Panc1 (cell line): ENCODE results near the gene GNB1.

Experiments
- CTCF ChIP-seq: fragments of 450-650 bp; IDR thresholded peaks from 2 replicates; pipeline ENCODE4 v1.5.1; 2017; ENCODE audit warnings: mild to moderate bottlenecking
- SIN3A ChIP-seq: IDR thresholded peaks from 2 replicates; pipeline ENCODE4 v1.6.1; 2012; ENCODE audit warnings: low read depth, mild to moderate bottlenecking, low read length, moderate library complexity, borderline replicate concordance; ENCODE audit not compliant: insufficient read depth
- TF ChIP-seq, protein P1 (sequence below), 2 experiments: IDR thresholded peaks; 2 replicates each; pipeline ENCODE4 v1.6.1; 2011 to 2012; ENCODE audit warnings: low read depth in 2 of 2, control low read depth in 1 of 2, low read length in 1 of 2, mild to moderate bottlenecking in 1 of 2, moderate library complexity in 1 of 2; ENCODE audit not compliant: insufficient read depth in 1 of 2

DNA sequence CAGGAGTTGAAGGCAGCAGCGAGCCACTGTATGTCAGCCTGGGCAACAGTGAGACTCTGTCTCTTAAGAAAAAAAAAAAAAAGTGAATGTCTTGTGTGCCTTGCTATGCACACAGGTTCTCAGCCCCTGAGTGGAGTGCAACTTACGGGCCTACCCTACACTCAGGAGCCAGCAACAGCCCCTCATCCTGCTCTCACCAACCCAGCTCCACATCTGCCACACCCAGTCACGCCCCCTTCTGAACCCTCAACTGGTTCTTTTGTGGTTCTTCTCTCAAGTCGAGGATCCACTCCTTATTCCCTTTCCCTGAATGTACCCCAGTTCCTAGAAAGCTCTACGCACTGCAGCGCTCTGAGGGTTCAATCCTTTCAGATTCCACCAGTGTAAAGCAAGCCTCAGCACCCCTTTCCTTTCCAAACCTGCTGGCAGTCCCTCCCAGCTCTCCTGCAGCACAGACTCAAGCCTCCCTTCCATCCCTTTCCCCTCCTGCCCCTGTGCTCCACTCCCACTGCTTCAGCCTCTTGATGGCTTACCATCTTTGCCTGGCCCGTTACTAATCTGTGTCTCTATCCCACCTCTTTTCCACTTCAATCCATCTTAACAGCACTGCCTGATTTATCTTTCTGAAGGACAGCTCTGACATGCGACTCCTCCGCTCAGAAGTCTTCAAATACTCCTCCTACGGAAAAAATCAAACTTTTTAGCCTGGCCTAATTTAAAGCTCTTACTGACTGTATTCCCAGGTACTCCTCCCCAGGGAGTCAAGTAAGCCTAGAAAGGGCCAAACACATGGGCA, 38.1 kb downstream of the GNB1 start:
- TF ChIP-seq CTCF (no peak), SIN3A (no peak)
- TF ChIP-seq, protein P1, sequence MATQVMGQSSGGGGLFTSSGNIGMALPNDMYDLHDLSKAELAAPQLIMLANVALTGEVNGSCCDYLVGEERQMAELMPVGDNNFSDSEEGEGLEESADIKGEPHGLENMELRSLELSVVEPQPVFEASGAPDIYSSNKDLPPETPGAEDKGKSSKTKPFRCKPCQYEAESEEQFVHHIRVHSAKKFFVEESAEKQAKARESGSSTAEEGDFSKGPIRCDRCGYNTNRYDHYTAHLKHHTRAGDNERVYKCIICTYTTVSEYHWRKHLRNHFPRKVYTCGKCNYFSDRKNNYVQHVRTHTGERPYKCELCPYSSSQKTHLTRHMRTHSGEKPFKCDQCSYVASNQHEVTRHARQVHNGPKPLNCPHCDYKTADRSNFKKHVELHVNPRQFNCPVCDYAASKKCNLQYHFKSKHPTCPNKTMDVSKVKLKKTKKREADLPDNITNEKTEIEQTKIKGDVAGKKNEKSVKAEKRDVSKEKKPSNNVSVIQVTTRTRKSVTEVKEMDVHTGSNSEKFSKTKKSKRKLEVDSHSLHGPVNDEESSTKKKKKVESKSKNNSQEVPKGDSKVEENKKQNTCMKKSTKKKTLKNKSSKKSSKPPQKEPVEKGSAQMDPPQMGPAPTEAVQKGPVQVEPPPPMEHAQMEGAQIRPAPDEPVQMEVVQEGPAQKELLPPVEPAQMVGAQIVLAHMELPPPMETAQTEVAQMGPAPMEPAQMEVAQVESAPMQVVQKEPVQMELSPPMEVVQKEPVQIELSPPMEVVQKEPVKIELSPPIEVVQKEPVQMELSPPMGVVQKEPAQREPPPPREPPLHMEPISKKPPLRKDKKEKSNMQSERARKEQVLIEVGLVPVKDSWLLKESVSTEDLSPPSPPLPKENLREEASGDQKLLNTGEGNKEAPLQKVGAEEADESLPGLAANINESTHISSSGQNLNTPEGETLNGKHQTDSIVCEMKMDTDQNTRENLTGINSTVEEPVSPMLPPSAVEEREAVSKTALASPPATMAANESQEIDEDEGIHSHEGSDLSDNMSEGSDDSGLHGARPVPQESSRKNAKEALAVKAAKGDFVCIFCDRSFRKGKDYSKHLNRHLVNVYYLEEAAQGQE (IDR thresholded peaks at IDR 0.05; ENCODE audit: insufficient read depth in 1 of 2, low read depth in 2 of 2, low read length in 1 of 2), result no peak
